ENCODE data around the gene SCNN1B. TPM values are rescaled to one million over a fixed set of nuclear protein-coding genes. Genes with fewer than 3 reads are reported as not detected.
"Not testable (repeated sequence)": the region's sequence is repeated elsewhere in the genome, so short reads cannot be mapped to it uniquely, and the experiment has no call there.

The SCNN1B gene
- polyA plus RNA-seq, 2 donors = 46.0 to 99.9 TPM

- Histone ChIP-seq H3K4me3 (ENCODE audit: low read depth in 1 of 2, low read length in 2 of 2) (no peak overlapping the region), H3K9me3 (ENCODE audit: control insufficient read depth in 2 of 2, insufficient read depth in 1 of 2, low read depth in 1 of 2, low read length in 1 of 2) (no peaks in the 10 kb centered on the region), H3K27ac (ENCODE audit: low read depth in 2 of 2, low read length in 1 of 2) (peak overlapping the region in 1 of 2 donors; percentile 15), H3K27me3 (ENCODE audit: control insufficient read depth in 1 of 2, insufficient read depth in 2 of 2, low read length in 2 of 2) (no peaks in the 10 kb centered on the region), H3K36me3 (ENCODE audit: control insufficient read depth in 2 of 2, insufficient read depth in 2 of 2, low read length in 1 of 2) (peaks cover 10 to 27% of the 10 kb centered on the region in 2 donors), H3K4me1 (ENCODE audit: control insufficient read depth in 2 of 2, insufficient read depth in 2 of 2, low read length in 1 of 2) (peaks cover 0 to 8% of the 10 kb centered on the region in 2 donors)
- 74 to 79% methylated on average over 4 of the region's 4 CpGs for WGBS, 2 donors
Observed at GRCh38 chr16:23394141-23394831, 92.2 kb downstream of the SCNN1B start.

GRCh38 chr16:23395732-23396131 is 93.6 kb downstream of the SCNN1B start:
- Histone ChIP-seq H3K4me3 (ENCODE audit: low read depth in 1 of 2, low read length in 2 of 2) (no peak overlapping the region), H3K9me3 (ENCODE audit: control insufficient read depth in 2 of 2, insufficient read depth in 1 of 2, low read depth in 1 of 2, low read length in 1 of 2) (no peaks in the 10 kb centered on the region), H3K27ac (ENCODE audit: low read depth in 2 of 2, low read length in 1 of 2) (no peak overlapping the region), H3K27me3 (ENCODE audit: control insufficient read depth in 1 of 2, insufficient read depth in 2 of 2, low read length in 2 of 2) (no peaks in the 10 kb centered on the region), H3K36me3 (ENCODE audit: control insufficient read depth in 2 of 2, insufficient read depth in 2 of 2, low read length in 1 of 2) (peaks cover 10 to 27% of the 10 kb centered on the region in 2 donors), H3K4me1 (ENCODE audit: control insufficient read depth in 2 of 2, insufficient read depth in 2 of 2, low read length in 1 of 2) (peaks cover 0 to 8% of the 10 kb centered on the region in 2 donors)
- WGBS, 2 donors = 88 to 94% methylated on average over 6 of the region's 6 CpGs

- H3K4me1 ChIP-seq (ENCODE audit: control insufficient read depth in 2 of 2, insufficient read depth in 2 of 2, low read length in 1 of 2) = peaks cover 0 to 2% of the 10 kb centered on the region in 2 donors
- H3K27me3 ChIP-seq (ENCODE audit: control insufficient read depth in 1 of 2, insufficient read depth in 2 of 2, low read length in 2 of 2) = no peaks in the 10 kb centered on the region
- 93 to 97% methylated on average over 2 of the region's 2 CpGs for WGBS, 2 donors
- peaks cover 12 to 20% of the 10 kb centered on the region in 2 donors for H3K36me3 ChIP-seq (ENCODE audit: control insufficient read depth in 2 of 2, insufficient read depth in 2 of 2, low read length in 1 of 2)
- no peak overlapping the region for H3K27ac ChIP-seq (ENCODE audit: low read depth in 2 of 2, low read length in 1 of 2)
- no peaks in the 10 kb centered on the region for H3K9me3 ChIP-seq (ENCODE audit: control insufficient read depth in 2 of 2, insufficient read depth in 1 of 2, low read depth in 1 of 2, low read length in 1 of 2)
- no peak overlapping the region for H3K4me3 ChIP-seq (ENCODE audit: low read depth in 1 of 2, low read length in 2 of 2)
Observed at GRCh38 chr16:23397464-23397863, 95.4 kb downstream of the SCNN1B start.

- no peaks in the 10 kb centered on the region for H3K27me3 ChIP-seq (ENCODE audit: control insufficient read depth in 1 of 2, insufficient read depth in 2 of 2, low read length in 2 of 2)
- no peaks in the 10 kb centered on the region for H3K9me3 ChIP-seq (ENCODE audit: control insufficient read depth in 2 of 2, insufficient read depth in 1 of 2, low read depth in 1 of 2, low read length in 1 of 2)
- H3K4me1 ChIP-seq (ENCODE audit: control insufficient read depth in 2 of 2, insufficient read depth in 2 of 2, low read length in 1 of 2) = no peaks in the 10 kb centered on the region
- peaks cover 17 to 23% of the 10 kb centered on the region in 2 donors for H3K36me3 ChIP-seq (ENCODE audit: control insufficient read depth in 2 of 2, insufficient read depth in 2 of 2, low read length in 1 of 2)
- H3K27ac ChIP-seq (ENCODE audit: low read depth in 2 of 2, low read length in 1 of 2) = no peak overlapping the region
- H3K4me3 ChIP-seq (ENCODE audit: low read depth in 1 of 2, low read length in 2 of 2) = no peak overlapping the region
- 77 to 80% methylated on average over 17 of the region's 17 CpGs for WGBS, 2 donors
Observed at GRCh38 chr16:23398987-23399805, 97.1 kb downstream of the SCNN1B start.

- peaks cover 17 to 25% of the 10 kb centered on the region in 2 donors for H3K36me3 ChIP-seq (ENCODE audit: control insufficient read depth in 2 of 2, insufficient read depth in 2 of 2, low read length in 1 of 2)
- H3K9me3 ChIP-seq (ENCODE audit: control insufficient read depth in 2 of 2, insufficient read depth in 1 of 2, low read depth in 1 of 2, low read length in 1 of 2); H3K27ac ChIP-seq (ENCODE audit: low read depth in 2 of 2, low read length in 1 of 2); H3K4me1 ChIP-seq (ENCODE audit: control insufficient read depth in 2 of 2, insufficient read depth in 2 of 2, low read length in 1 of 2); H3K27me3 ChIP-seq (ENCODE audit: control insufficient read depth in 1 of 2, insufficient read depth in 2 of 2, low read length in 2 of 2); H3K4me3 ChIP-seq (ENCODE audit: low read depth in 1 of 2, low read length in 2 of 2): not testable (repeated sequence)
- 89 to 93% methylated on average over 7 of the region's 7 CpGs for WGBS, 2 donors
Observed at GRCh38 chr16:23400447-23400846, 98.3 kb downstream of the SCNN1B start.

- H3K27ac ChIP-seq (ENCODE audit: low read depth in 2 of 2, low read length in 1 of 2) = no peak overlapping the region
- no peaks in the 10 kb centered on the region for H3K9me3 ChIP-seq (ENCODE audit: control insufficient read depth in 2 of 2, insufficient read depth in 1 of 2, low read depth in 1 of 2, low read length in 1 of 2)
- H3K27me3 ChIP-seq (ENCODE audit: control insufficient read depth in 1 of 2, insufficient read depth in 2 of 2, low read length in 2 of 2) = no peaks in the 10 kb centered on the region
- H3K4me3 ChIP-seq (ENCODE audit: low read depth in 1 of 2, low read length in 2 of 2) = no peak overlapping the region
- WGBS, 2 donors = 78 to 93% methylated on average over 8 of the region's 8 CpGs
- H3K4me1 ChIP-seq (ENCODE audit: control insufficient read depth in 2 of 2, insufficient read depth in 2 of 2, low read length in 1 of 2) = no peaks in the 10 kb centered on the region
- peaks cover 18 to 24% of the 10 kb centered on the region in 2 donors for H3K36me3 ChIP-seq (ENCODE audit: control insufficient read depth in 2 of 2, insufficient read depth in 2 of 2, low read length in 1 of 2)
Observed at GRCh38 chr16:23401139-23401538, 99.0 kb downstream of the SCNN1B start.

- Histone ChIP-seq H3K36me3 (ENCODE audit: control insufficient read depth in 2 of 2, insufficient read depth in 2 of 2, low read length in 1 of 2) (peaks cover 24 to 26% of the 10 kb centered on the region in 2 donors), H3K9me3 (ENCODE audit: control insufficient read depth in 2 of 2, insufficient read depth in 1 of 2, low read depth in 1 of 2, low read length in 1 of 2) (no peaks in the 10 kb centered on the region), H3K4me1 (ENCODE audit: control insufficient read depth in 2 of 2, insufficient read depth in 2 of 2, low read length in 1 of 2) (no peaks in the 10 kb centered on the region), H3K27me3 (ENCODE audit: control insufficient read depth in 1 of 2, insufficient read depth in 2 of 2, low read length in 2 of 2) (no peaks in the 10 kb centered on the region), H3K4me3 (ENCODE audit: low read depth in 1 of 2, low read length in 2 of 2) (no peak overlapping the region), H3K27ac (ENCODE audit: low read depth in 2 of 2, low read length in 1 of 2) (no peak overlapping the region)
- 98 to 99% methylated on average over 2 of the region's 2 CpGs for WGBS, 2 donors
Observed at GRCh38 chr16:23402100-23402499, 100.0 kb downstream of the SCNN1B start.

- H3K27ac ChIP-seq (ENCODE audit: low read depth in 2 of 2, low read length in 1 of 2) = no peak overlapping the region
- no peak overlapping the region for H3K4me3 ChIP-seq (ENCODE audit: low read depth in 1 of 2, low read length in 2 of 2)
- no peaks in the 10 kb centered on the region for H3K27me3 ChIP-seq (ENCODE audit: control insufficient read depth in 1 of 2, insufficient read depth in 2 of 2, low read length in 2 of 2)
- no peaks in the 10 kb centered on the region for H3K4me1 ChIP-seq (ENCODE audit: control insufficient read depth in 2 of 2, insufficient read depth in 2 of 2, low read length in 1 of 2)
- WGBS, 2 donors = 81 to 84% methylated on average over 11 of the region's 11 CpGs
- H3K36me3 ChIP-seq (ENCODE audit: control insufficient read depth in 2 of 2, insufficient read depth in 2 of 2, low read length in 1 of 2) = peaks cover 20 to 24% of the 10 kb centered on the region in 2 donors
- H3K9me3 ChIP-seq (ENCODE audit: control insufficient read depth in 2 of 2, insufficient read depth in 1 of 2, low read depth in 1 of 2, low read length in 1 of 2) = no peaks in the 10 kb centered on the region
Observed at GRCh38 chr16:23403547-23403946, 101.4 kb downstream of the SCNN1B start.

GRCh38 chr16:23406024-23406423 is 103.9 kb downstream of the SCNN1B start:
- H3K4me3 ChIP-seq (ENCODE audit: low read depth in 1 of 2, low read length in 2 of 2) = no peak overlapping the region
- H3K9me3 ChIP-seq (ENCODE audit: control insufficient read depth in 2 of 2, insufficient read depth in 1 of 2, low read depth in 1 of 2, low read length in 1 of 2) = no peaks in the 10 kb centered on the region
- peaks cover 18 to 27% of the 10 kb centered on the region in 2 donors for H3K36me3 ChIP-seq (ENCODE audit: control insufficient read depth in 2 of 2, insufficient read depth in 2 of 2, low read length in 1 of 2)
- WGBS, 2 donors = 67 to 78% methylated on average over 2 of the region's 2 CpGs
- H3K4me1 ChIP-seq (ENCODE audit: control insufficient read depth in 2 of 2, insufficient read depth in 2 of 2, low read length in 1 of 2) = no peaks in the 10 kb centered on the region
- no peak overlapping the region for H3K27ac ChIP-seq (ENCODE audit: low read depth in 2 of 2, low read length in 1 of 2)
- H3K27me3 ChIP-seq (ENCODE audit: control insufficient read depth in 1 of 2, insufficient read depth in 2 of 2, low read length in 2 of 2) = no peaks in the 10 kb centered on the region
